HG03460 (cell line): ENCODE results near the gene HOXC11.

Experiments used
- ATAC-seq: cut with Tn5 transposase; IDR thresholded peaks from one replicate; pipeline ENCODE4 v1.9.1; 2021; ENCODE audit not compliant: unreplicated experiment

The HOXC11 gene

GRCh38 chr12:53956251-53956887, 16.6 kb upstream of the HOXC11 start:
- ATAC-seq = no peak

- ATAC-seq = no peak
Observed at GRCh38 chr12:53956914-53957536, 15.9 kb upstream of the HOXC11 start.

- ATAC-seq = no peak
Observed at GRCh38 chr12:53958128-53958527, 14.8 kb upstream of the HOXC11 start.

GRCh38 chr12:53959314-53959713, 13.6 kb upstream of the HOXC11 start:
- ATAC-seq = no peak

GRCh38 chr12:53960187-53961024, 12.5 kb upstream of the HOXC11 start:
- no peak for ATAC-seq

GRCh38 chr12:53961025-53961761, 11.7 kb upstream of the HOXC11 start:
- no peak for ATAC-seq

- no peak for ATAC-seq
Observed at GRCh38 chr12:53963005-53963404, 9.9 kb upstream of the HOXC11 start.

GRCh38 chr12:53963434-53964314, 9.3 kb upstream of the HOXC11 start:
- no peak for ATAC-seq

- ATAC-seq = no peak
Observed at GRCh38 chr12:53964315-53964713, 8.6 kb upstream of the HOXC11 start.

GRCh38 chr12:53965281-53966084, 7.4 kb upstream of the HOXC11 start:
- ATAC-seq = no peak

- ATAC-seq = no peak
Observed at GRCh38 chr12:53966085-53966384, 6.9 kb upstream of the HOXC11 start.

- no peak for ATAC-seq
Observed at GRCh38 chr12:53966385-53967133, 6.4 kb upstream of the HOXC11 start.

GRCh38 chr12:53967421-53967925, 5.5 kb upstream of the HOXC11 start:
- no peak for ATAC-seq

- no peak for ATAC-seq
Observed at GRCh38 chr12:53968214-53969127, 4.5 kb upstream of the HOXC11 start.

GRCh38 chr12:53969588-53970259, 3.2 kb upstream of the HOXC11 start:
- ATAC-seq = no peak

- ATAC-seq = no peak
Observed at GRCh38 chr12:53970451-53970850, 2.5 kb upstream of the HOXC11 start.

- no peak for ATAC-seq
Observed at GRCh38 chr12:53971129-53971528, 1.8 kb upstream of the HOXC11 start.
